ENCODE results near the gene CYTH3.

DNA sequence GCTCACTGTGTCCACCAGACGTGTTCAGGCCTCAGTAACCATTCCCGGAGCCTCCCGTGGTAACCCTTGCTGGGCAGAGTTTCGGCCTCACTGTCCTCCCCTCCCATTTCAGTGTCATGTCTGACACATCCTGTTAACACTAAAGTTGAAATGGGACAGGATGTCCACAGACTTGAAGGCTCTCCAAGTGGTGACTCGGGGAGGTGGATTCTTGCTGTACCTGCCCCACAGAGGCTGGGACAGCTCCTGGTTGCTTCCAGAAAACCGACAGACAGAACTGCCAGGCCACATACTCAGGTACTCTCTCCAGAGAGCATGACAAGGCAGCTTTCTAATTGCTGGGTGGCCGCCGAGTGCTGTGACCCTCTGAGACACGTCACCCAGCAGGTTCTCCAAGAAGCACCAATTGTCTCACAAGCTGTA is 17.9 kb upstream of the CYTH3 start:
- no peak for TF ChIP-seq ZFX (IDR thresholded peaks at IDR 0.05; ENCODE audit: borderline replicate concordance)
- TF ChIP-seq, protein P1, sequence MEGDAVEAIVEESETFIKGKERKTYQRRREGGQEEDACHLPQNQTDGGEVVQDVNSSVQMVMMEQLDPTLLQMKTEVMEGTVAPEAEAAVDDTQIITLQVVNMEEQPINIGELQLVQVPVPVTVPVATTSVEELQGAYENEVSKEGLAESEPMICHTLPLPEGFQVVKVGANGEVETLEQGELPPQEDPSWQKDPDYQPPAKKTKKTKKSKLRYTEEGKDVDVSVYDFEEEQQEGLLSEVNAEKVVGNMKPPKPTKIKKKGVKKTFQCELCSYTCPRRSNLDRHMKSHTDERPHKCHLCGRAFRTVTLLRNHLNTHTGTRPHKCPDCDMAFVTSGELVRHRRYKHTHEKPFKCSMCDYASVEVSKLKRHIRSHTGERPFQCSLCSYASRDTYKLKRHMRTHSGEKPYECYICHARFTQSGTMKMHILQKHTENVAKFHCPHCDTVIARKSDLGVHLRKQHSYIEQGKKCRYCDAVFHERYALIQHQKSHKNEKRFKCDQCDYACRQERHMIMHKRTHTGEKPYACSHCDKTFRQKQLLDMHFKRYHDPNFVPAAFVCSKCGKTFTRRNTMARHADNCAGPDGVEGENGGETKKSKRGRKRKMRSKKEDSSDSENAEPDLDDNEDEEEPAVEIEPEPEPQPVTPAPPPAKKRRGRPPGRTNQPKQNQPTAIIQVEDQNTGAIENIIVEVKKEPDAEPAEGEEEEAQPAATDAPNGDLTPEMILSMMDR (IDR thresholded peaks at IDR 0.05), result no peak

Measured in 22Rv1 (cell line).